Measurements from ENCODE around the gene ZNF384.
"Not testable (repeated sequence)": the region's sequence is repeated elsewhere in the genome, so short reads cannot be mapped to it uniquely, and the experiment has no call there.

- TF ChIP-seq CTCF (IDR thresholded peaks at IDR 0.05; ENCODE audit: insufficient read depth, low read depth, low read length); EZH2 (IDR thresholded peaks at IDR 0.05; ENCODE audit: insufficient read depth, low read length): not testable (repeated sequence)
These were observed 19.2 kb upstream of the ZNF384 start for GRCh38 chr12:6708351-6708750.

Data from astrocyte (in vitro differentiated cells and primary cell).